HG02885 (cell line): ENCODE data around the gene MSRB3.

Experiments used
- ATAC-seq: cut with Tn5 transposase; IDR thresholded peaks from one replicate; pipeline ENCODE4 v1.9.1; 2021; ENCODE audit warnings: mild to moderate bottlenecking; ENCODE audit not compliant: unreplicated experiment, poor library complexity

MSRB3 gene

GRCh38 chr12:65372574-65372973 is 94.1 kb downstream of the MSRB3 start:
- no peak for ATAC-seq

- ATAC-seq = no peak
These were observed 105.8 kb downstream of the MSRB3 start for GRCh38 chr12:65384240-65384639.

- no peak for ATAC-seq
These were observed 108.9 kb downstream of the MSRB3 start for GRCh38 chr12:65387396-65387795.

- no peak for ATAC-seq
These were observed 111.0 kb downstream of the MSRB3 start for GRCh38 chr12:65389436-65389835.

- ATAC-seq = no peak
These were observed 113.2 kb downstream of the MSRB3 start for GRCh38 chr12:65391711-65392110.

- no peak for ATAC-seq
These were observed 114.0 kb downstream of the MSRB3 start for GRCh38 chr12:65392491-65392890.

GRCh38 chr12:65403188-65403587 is 124.7 kb downstream of the MSRB3 start:
- no peak for ATAC-seq

- ATAC-seq = no peak
These were observed 129.1 kb downstream of the MSRB3 start for GRCh38 chr12:65407388-65408149.

- no peak for ATAC-seq
These were observed 130.0 kb downstream of the MSRB3 start for GRCh38 chr12:65408441-65408840.

- no peak for ATAC-seq
These were observed 131.2 kb downstream of the MSRB3 start for GRCh38 chr12:65409726-65410125.

- ATAC-seq = no peak
These were observed 132.7 kb downstream of the MSRB3 start for GRCh38 chr12:65411171-65411570.

GRCh38 chr12:65414526-65414925 is 136.0 kb downstream of the MSRB3 start:
- ATAC-seq = no peak

GRCh38 chr12:65415826-65416225 is 137.3 kb downstream of the MSRB3 start:
- no peak for ATAC-seq

- ATAC-seq = no peak
These were observed 141.0 kb downstream of the MSRB3 start for GRCh38 chr12:65419284-65420072.

- no peak for ATAC-seq
These were observed 142.5 kb downstream of the MSRB3 start for GRCh38 chr12:65420941-65421340.

GRCh38 chr12:65427646-65428045 is 149.2 kb downstream of the MSRB3 start:
- ATAC-seq = no peak

- no peak for ATAC-seq
These were observed 151.5 kb downstream of the MSRB3 start for GRCh38 chr12:65430006-65430405.

- no peak for ATAC-seq
These were observed 152.3 kb downstream of the MSRB3 start for GRCh38 chr12:65430571-65431306.

- ATAC-seq = no peak
These were observed 153.6 kb downstream of the MSRB3 start for GRCh38 chr12:65432114-65432513.

- ATAC-seq = no peak
These were observed 154.2 kb downstream of the MSRB3 start for GRCh38 chr12:65432651-65433050.

GRCh38 chr12:65434737-65435136 is 156.3 kb downstream of the MSRB3 start:
- ATAC-seq = no peak
